HG03457 (cell line): ENCODE results near the gene HOXC5.
"Not testable (repeated sequence)": the region's sequence is repeated elsewhere in the genome, so short reads cannot be mapped to it uniquely, and the experiment has no call there.

Experiments used
- ATAC-seq: cut with Tn5 transposase; IDR thresholded peaks from one replicate; pipeline ENCODE4 v1.9.1; 2021; ENCODE audit warnings: moderate number of reproducible peaks; ENCODE audit not compliant: unreplicated experiment

HOXC5 gene

GRCh38 chr12:54060174-54060974 is 27.5 kb downstream of the HOXC5 start:
- ATAC-seq = no peak

DNA sequence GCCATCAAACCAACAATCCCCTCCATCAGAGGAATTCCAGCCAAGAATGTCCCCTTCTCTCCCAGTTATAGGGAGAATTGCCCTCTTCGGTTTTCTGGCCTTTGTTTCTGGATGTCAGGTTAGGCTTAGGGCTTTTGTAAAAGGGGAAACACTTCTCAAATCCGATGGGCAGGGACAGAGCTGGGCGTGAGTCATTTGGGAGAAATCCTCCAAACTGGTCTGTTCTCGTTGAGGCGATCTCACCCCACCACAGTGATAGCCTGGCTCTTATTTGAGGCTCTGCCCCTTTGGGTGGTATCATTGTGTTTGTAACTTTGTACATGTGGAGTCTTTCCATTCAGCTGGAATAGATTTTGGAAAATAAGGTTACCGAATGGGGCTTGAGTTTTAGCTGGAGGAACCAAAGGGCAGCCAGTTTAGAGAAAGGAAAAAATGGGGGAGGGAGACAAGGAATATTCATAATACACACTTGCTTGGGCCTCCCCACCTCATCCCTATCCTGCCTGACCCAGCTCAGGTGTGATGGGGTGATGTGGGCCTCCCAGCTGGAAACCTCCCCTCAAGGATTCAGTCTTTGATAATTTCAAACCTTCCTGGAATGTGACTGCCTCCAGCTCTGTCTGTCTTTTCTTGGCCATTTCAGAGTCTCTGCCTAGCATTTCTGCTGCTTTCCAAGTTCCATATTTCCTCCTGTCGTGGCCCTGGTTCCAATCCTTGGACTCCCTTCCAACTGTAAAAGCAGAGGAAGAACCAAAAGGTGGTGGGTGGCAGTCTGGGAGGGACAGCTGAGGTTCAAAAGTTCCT is 28.3 kb downstream of the HOXC5 start:
- no peak for ATAC-seq

DNA sequence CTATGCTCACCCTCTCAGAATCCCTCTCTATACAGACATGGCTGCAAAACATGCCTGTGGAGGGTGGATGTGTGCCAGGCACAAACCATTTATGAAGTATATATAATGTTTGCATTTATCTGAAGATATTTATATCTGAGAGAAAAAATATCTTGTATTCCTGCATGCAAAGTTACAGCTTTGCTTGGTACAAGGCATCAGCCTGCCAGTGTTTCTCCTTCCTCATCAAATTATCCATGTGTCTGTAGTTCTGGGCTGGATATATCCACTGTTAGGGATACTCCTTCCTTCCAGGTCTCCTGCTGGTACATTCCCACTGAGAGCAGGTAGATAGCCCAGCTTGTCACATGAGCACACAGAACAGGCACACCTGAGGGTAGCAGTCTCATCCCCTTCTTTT is 32.8 kb downstream of the HOXC5 start:
- ATAC-seq = no peak

DNA sequence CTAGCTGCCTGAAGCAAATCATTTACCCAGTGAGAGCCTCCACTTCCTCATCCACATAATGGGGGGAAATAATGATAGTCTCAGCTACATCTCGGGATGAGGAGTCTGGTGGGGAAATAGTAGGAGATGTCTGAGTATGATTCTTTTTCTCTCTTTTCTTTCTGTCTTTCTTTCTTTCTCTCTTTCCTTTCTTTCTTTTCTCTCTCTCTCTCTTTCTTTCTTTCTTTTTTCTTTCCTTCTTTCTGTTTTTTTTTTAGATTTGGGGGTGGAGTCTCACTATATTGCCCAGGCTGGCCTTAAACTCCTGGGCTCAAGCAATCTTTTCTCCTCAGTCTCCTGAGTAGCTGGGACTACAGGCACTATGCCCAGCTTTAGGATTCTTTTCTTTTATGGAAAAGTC is 33.6 kb downstream of the HOXC5 start:
- no peak for ATAC-seq

GRCh38 chr12:54068418-54069070 is 35.7 kb downstream of the HOXC5 start:
- no peak for ATAC-seq

GRCh38 chr12:54071942-54072341 is 39.1 kb downstream of the HOXC5 start:
- ATAC-seq = no peak

GRCh38 chr12:54074308-54074707 is 41.5 kb downstream of the HOXC5 start:
- ATAC-seq = no peak

DNA sequence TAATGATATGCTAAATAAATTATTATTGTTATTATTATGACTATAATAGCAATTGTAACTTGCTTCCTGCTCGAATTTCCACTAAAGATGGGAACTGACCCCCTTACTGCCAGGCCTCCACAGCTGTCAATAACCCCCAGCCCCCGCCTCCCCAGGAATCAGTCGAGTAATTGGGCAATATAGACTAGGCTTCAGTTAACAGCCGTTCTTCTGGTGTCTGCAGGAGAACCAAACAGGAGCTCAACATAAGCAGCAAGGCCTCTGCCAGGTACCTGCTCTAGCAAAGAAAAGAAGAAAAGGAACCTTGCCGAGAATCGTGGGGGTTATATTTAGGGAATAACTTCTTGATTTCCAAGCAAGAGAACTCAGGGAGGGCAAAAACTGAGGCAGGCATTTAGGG is 42.6 kb downstream of the HOXC5 start:
- no peak for ATAC-seq

DNA sequence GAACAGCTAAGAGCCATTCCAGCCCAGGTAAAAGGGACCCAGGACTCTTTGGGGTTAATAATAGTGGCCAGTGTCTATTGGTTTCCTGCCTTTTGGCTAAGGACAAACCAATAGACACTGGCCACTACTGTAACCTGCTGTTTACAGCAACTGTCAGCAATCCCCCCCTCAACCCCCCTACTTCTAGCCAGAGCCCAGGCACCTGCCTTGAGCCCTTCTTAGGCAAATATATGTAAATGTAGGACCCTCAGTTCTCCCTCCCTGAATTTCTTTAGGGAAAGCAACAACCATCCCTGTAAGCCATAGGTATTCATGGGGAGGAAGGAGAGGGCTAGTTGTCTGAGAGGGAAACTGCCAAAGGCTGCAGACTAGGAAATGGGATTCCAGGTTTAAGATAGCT is 43.1 kb downstream of the HOXC5 start:
- ATAC-seq = no peak

DNA sequence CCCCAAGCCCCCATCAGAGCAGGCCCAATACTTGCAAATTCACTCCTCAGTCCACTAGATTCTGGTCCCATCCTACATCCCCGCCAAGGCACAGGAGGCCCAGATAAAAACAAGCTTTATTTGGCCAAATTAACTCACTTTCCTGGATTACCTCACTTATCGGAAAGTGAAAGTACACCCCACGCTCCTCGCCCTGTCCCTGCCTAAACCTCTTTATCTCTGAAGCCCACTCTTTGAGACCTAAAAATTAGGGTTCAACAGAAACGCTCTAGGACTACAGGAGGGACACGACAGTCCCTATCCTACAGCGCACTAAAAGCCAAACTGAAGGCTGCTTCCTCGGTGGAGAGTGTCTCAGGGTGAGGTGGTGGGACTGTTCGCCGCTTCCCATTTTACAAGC is 45.0 kb downstream of the HOXC5 start:
- not testable (repeated sequence) for ATAC-seq

- ATAC-seq = not testable (repeated sequence)
Observed at GRCh38 chr12:54079115-54079514, 46.3 kb downstream of the HOXC5 start.

GRCh38 chr12:54080008-54080924 is 47.4 kb downstream of the HOXC5 start:
- not testable (repeated sequence) for ATAC-seq

GRCh38 chr12:54081053-54081514 is 48.2 kb downstream of the HOXC5 start:
- ATAC-seq = not testable (repeated sequence)

DNA sequence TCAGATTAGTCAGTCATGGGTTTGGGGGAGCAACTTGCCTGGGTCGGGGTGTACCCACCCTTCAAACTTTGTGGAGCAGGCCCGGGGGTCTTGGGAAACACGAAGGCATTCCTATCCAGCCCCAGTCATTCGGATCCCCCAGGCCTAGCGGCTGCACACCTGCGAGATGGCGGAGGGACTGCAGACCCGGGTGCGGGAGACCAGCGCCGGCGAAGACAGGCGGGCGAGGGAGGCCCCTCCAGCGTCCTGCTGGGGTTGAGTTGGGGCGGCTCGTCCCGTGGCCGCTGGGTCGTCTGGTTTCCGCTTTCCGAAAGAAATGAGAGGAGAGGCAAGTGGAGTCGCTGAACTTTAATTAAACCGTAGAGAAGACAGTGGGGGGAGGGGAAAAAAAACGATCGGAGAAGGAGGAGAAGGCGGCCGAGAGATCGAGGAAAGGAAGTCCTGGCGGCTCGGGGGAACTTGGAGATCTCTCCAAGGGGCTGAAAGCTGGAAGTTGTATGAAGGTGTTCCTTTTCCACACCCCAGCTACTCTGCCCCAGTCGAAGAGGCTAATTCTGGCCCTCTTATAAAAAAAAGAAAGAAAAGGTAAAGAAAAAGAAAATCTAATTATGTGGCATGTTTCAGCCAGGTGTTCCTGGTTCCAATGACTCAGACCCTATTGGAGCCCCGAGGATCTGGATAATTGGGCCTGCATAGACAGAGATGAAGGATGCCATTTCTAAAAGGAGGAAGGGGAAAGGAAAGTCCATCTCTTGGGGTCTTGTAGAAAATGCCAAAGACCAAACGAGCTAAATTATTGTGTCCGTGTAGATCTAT is 48.9 kb downstream of the HOXC5 start:
- ATAC-seq = not testable (repeated sequence)

DNA sequence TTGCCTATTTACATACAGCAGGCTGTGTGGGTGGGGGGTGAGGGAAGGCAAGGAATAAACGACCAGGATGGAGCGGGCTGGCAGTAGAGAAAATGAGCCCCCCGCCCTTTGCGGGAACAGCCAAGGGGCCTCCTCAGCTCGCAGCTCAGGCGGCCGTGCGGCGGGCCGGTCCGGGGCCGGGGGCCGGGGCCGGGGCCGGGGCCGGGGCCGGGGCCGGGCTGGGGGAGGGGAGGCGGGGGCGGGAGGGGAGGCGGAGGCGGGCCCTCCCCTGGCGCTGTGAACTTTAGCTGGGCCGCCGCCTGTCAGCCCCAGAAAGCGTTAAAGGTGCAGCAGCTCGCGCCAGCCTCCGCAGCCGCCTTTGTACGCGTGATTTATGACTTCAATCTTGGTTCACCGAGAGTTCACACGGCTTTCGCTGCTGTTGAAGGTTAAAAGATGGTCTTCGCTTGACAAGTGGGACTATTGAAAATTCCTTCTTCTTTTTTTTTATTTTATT is 49.6 kb downstream of the HOXC5 start:
- no peak for ATAC-seq
